H1 (cell line): ENCODE results near the gene FMN2. TPM values are rescaled to one million over a fixed set of nuclear protein-coding genes. Genes with fewer than 3 reads are reported as not detected.

Experiments used
- CTCF ChIA-PET: fragments of 300-600 bp; sonication (Branson Sonifier 250); formaldehyde crosslinking; loops from one replicate; lab custom pipeline; 2021; ENCODE audit not compliant: partially characterized antibody; lab: Charles Lee
- POLR2A ChIA-PET: fragments of 300-600 bp; sonication (Branson Sonifier 250); formaldehyde crosslinking; loops from one replicate; lab custom pipeline; 2021; ENCODE audit warnings: inconsistent platforms; ENCODE audit not compliant: partially characterized antibody; lab: Charles Lee
- DNase-seq, 2 experiments: peaks; one replicate each; pipeline versions ENCODE4 v3.0.0 to v3.0.0-alpha.2; 2010 to 2022; ENCODE audit warnings: low spot score in 2 of 2, low read depth in 1 of 2, mixed read lengths in 1 of 2
- FAIRE-seq: peaks from 2 replicates; lab custom pipeline; 2011; peaks lifted over from hg19 to GRCh38; lab: Jason Lieb, UNC
- H2AFZ ChIP-seq: 2 replicates; pipeline ENCODE4 v1.8.1; 2012; ENCODE audit warnings: low read length, inconsistent platforms
- H2AK5ac ChIP-seq: 2 replicates; pipeline ENCODE4 v1.6.1; 2013; ENCODE audit warnings: low read depth, low read length
- H2BK120ac ChIP-seq: replicated peaks from 2 replicates; pipeline ENCODE3; 2013; ENCODE audit warnings: low read depth, low read length, inconsistent platforms
- H2BK12ac ChIP-seq: 2 replicates; pipeline ENCODE4 v1.6.1; 2013; ENCODE audit warnings: low read depth, low read length
- H2BK15ac ChIP-seq: 2 replicates; pipeline ENCODE4 v1.6.1; 2013; ENCODE audit warnings: low read length
- H2BK20ac ChIP-seq: 2 replicates; pipeline ENCODE4 v1.6.1; 2013; ENCODE audit warnings: low read length
- H2BK5ac ChIP-seq: 2 replicates; pipeline ENCODE4 v1.6.1; 2013; ENCODE audit warnings: low read depth, low read length
- H3K14ac ChIP-seq: 2 replicates; pipeline ENCODE4 v1.6.1; 2013; ENCODE audit warnings: inconsistent platforms; ENCODE audit not compliant: insufficient read length
- H3K18ac ChIP-seq: 2 replicates; pipeline ENCODE4 v1.6.1; 2013; ENCODE audit warnings: low read length; ENCODE audit errors: extremely low read depth
- H3K23ac ChIP-seq: 2 replicates; pipeline ENCODE4 v1.6.1; 2013; ENCODE audit warnings: inconsistent platforms; ENCODE audit not compliant: insufficient read length
- H3K23me2 ChIP-seq: 2 replicates; pipeline ENCODE4 v1.6.1; 2013; ENCODE audit warnings: low read depth, low read length
- H3K27ac ChIP-seq: 2 replicates; pipeline ENCODE4 v1.6.1; 2011; ENCODE audit warnings: low read depth, low read length, inconsistent platforms
- H3K27me3 ChIP-seq, 4 experiments: replicated peaks in 1 of 4; 1 replicate in 1 of 4; 2 replicates in 3 of 4; pipeline versions ENCODE4 v1.6.1 to v1.8.1; 2011 to 2013; ENCODE audit warnings: low read length in 3 of 4, mild to moderate bottlenecking in 3 of 4, inconsistent platforms in 2 of 4, mixed read lengths in 2 of 4, moderate library complexity in 1 of 4; ENCODE audit not compliant: control insufficient read depth in 3 of 4, insufficient read depth in 3 of 4; ENCODE audit errors: extremely low read depth in 1 of 4
- H3K36me3 ChIP-seq, 4 experiments: 2 replicates each; pipeline versions ENCODE4 v1.6.1 to v1.8.1; 2011 to 2013; ENCODE audit warnings: mild to moderate bottlenecking in 4 of 4, low read length in 3 of 4, moderate library complexity in 2 of 4, control low read depth in 1 of 4, inconsistent platforms in 1 of 4; ENCODE audit not compliant: insufficient read depth in 4 of 4, control insufficient read depth in 2 of 4
- H3K4ac ChIP-seq: replicated peaks from 2 replicates; pipeline ENCODE3; 2013; ENCODE audit warnings: low read length, low read depth, mixed read lengths, inconsistent platforms; ENCODE audit not compliant: insufficient read length
- H3K4me1 ChIP-seq, 4 experiments: replicated peaks in 1 of 4; 1 replicate in 1 of 4; 2 replicates in 3 of 4; pipeline versions ENCODE4 v1.6.1 to v1.8.1; 2011 to 2013; ENCODE audit warnings: low read length in 3 of 4, inconsistent platforms in 2 of 4, mixed read lengths in 1 of 4; ENCODE audit not compliant: insufficient read depth in 4 of 4, control insufficient read depth in 3 of 4
- H3K4me2 ChIP-seq, 2 experiments: 2 replicates each; pipeline versions ENCODE4 v1.6.1 to v1.8.1; 2011 to 2013; ENCODE audit warnings: low read depth in 2 of 2, low read length in 2 of 2, control low read depth in 1 of 2, inconsistent platforms in 1 of 2, mild to moderate bottlenecking in 1 of 2; ENCODE audit not compliant: insufficient read depth in 1 of 2
- H3K4me3 ChIP-seq, 4 experiments: fragments of 200-600, 300-600 bp in 1 of 4; sonication (generic), shearing (Covaris generic), sonication (Bioruptor Twin) in 1 of 4; 2 replicates each; pipeline versions ENCODE4 v1.5.1 to v1.8.1; 2011 to 2016; ENCODE audit warnings: low read length in 4 of 4, low read depth in 3 of 4, control low read depth in 2 of 4, inconsistent platforms in 2 of 4, mild to moderate bottlenecking in 2 of 4, mixed read lengths in 1 of 4, moderate library complexity in 1 of 4; ENCODE audit not compliant: insufficient read depth in 2 of 4; ENCODE audit errors: extremely low read depth in 1 of 4
- H3K56ac ChIP-seq: replicated peaks from 2 replicates; pipeline ENCODE3; 2013; ENCODE audit warnings: low read depth, mild to moderate bottlenecking, mixed read lengths, low read length, inconsistent platforms; ENCODE audit not compliant: insufficient read length
- H3K79me1 ChIP-seq: 2 replicates; pipeline ENCODE4 v1.6.1; 2013; ENCODE audit warnings: low read depth, low read length, control low read depth
- H3K79me2 ChIP-seq, 2 experiments: 2 replicates each; pipeline versions ENCODE4 v1.6.1 to v1.8.1; 2012 to 2013; ENCODE audit warnings: low read length in 2 of 2, mild to moderate bottlenecking in 2 of 2, inconsistent platforms in 1 of 2; ENCODE audit not compliant: insufficient read depth in 2 of 2, control insufficient read depth in 1 of 2
- H3K9ac ChIP-seq, 4 experiments: replicated peaks in 1 of 4; 1 replicate in 1 of 4; 2 replicates in 3 of 4; pipeline versions ENCODE4 v1.6.1 to v1.8.1; 2011 to 2013; ENCODE audit warnings: low read depth in 3 of 4, low read length in 3 of 4, control low read depth in 2 of 4, mild to moderate bottlenecking in 2 of 4, moderate library complexity in 2 of 4, inconsistent platforms in 1 of 4; ENCODE audit errors: extremely low read depth in 1 of 4
- H3K9me3 ChIP-seq, 2 experiments: 2 replicates each; pipeline versions ENCODE4 v1.6.1 to v1.8.1; 2012 to 2013; ENCODE audit warnings: mild to moderate bottlenecking in 2 of 2, moderate library complexity in 2 of 2, control low read depth in 1 of 2, inconsistent platforms in 1 of 2, low read depth in 1 of 2, low read length in 1 of 2, mixed read lengths in 1 of 2; ENCODE audit not compliant: insufficient read depth in 2 of 2
- H4K20me1 ChIP-seq, 2 experiments: replicated peaks in 1 of 2; 2 replicates each; pipeline versions ENCODE3 to v1.8.1; 2011 to 2013; ENCODE audit warnings: inconsistent platforms in 2 of 2, low read length in 2 of 2, mild to moderate bottlenecking in 1 of 2; ENCODE audit not compliant: insufficient read depth in 2 of 2, control insufficient read depth in 1 of 2
- H4K5ac ChIP-seq: 2 replicates; pipeline ENCODE4 v1.6.1; 2013; ENCODE audit warnings: low read length, low read depth, mixed read lengths, inconsistent platforms; ENCODE audit not compliant: insufficient read length
- H4K8ac ChIP-seq: 2 replicates; pipeline ENCODE4 v1.8.0; 2013; ENCODE audit warnings: mild to moderate bottlenecking, moderate library complexity, low read length, inconsistent platforms; ENCODE audit not compliant: insufficient read depth; ENCODE audit errors: extremely low read depth
- H4K91ac ChIP-seq: replicated peaks from 2 replicates; pipeline ENCODE3; 2013; ENCODE audit warnings: low read length, mixed read lengths, inconsistent platforms; ENCODE audit not compliant: insufficient read length
- CBX5 ChIP-seq: fragments of 300-800, 300-1000 bp; sonication (generic); IDR thresholded peaks from 2 replicates; pipeline ENCODE4 v1.7.1; 2016; ENCODE audit warnings: antibody characterized with exemption, low read length, low read depth
- CBX8 ChIP-seq: fragments of 300-800, 300-1000 bp; sonication (generic); IDR thresholded peaks from 2 replicates; pipeline ENCODE4 v1.7.1; 2016; ENCODE audit warnings: low read depth, low read length, borderline replicate concordance
- E2F6 ChIP-seq: IDR thresholded peaks from 2 replicates; pipeline ENCODE4 v1.6.1; 2012; ENCODE audit warnings: inconsistent platforms
- SP2 ChIP-seq: IDR thresholded peaks from 2 replicates; pipeline ENCODE4 v1.6.1; 2012; ENCODE audit warnings: mild to moderate bottlenecking, low read length, inconsistent platforms
- TAF7 ChIP-seq: optimal IDR thresholded peaks from 2 replicates; pipeline ENCODE3; 2011; ENCODE audit warnings: low read depth, mild to moderate bottlenecking, inconsistent platforms, low read length, moderate library complexity, borderline replicate concordance
- ZNF274 ChIP-seq: IDR thresholded peaks from 2 replicates; pipeline ENCODE4 v1.7.0; 2012; ENCODE audit warnings: low read length, borderline replicate concordance; ENCODE audit errors: extremely low read depth
- WGBS, 2 experiments: shearing (Covaris generic) in 1 of 2; methylation state at CpG; one replicate each; pipeline versions ENCODE4 v1.1.6 to v1.1.7; 2013 to 2015; ENCODE audit warnings: low lambda C conversion rate in 2 of 2, mixed read lengths in 2 of 2, inconsistent platforms in 1 of 2, low coverage in 1 of 2, missing lambda C conversion rate in 1 of 2; ENCODE audit not compliant: insufficient replicate concordance in 2 of 2, insufficient coverage in 1 of 2, insufficient read length in 1 of 2; ENCODE audit errors: extremely low coverage in 1 of 2, missing lambda C conversion rate in 1 of 2; 5-methylcytosine and 5-hydroxymethylcytosine counted together
- polyA plus RNA-seq, 7 experiments: library from polyadenylated mRNA; depleted of rRNA in 3 of 7; stranded (reverse) in 5 of 7; unstranded in 2 of 7; fragments of >200 nt in 5 of 7; fragments of 200-250 nt in 2 of 7; gene quantifications; 1 replicate in 5 of 7; 2 replicates in 1 of 7; 4 replicates in 1 of 7; pipeline versions ENCODE4 v1.2.1 to v1.2.3, GENCODE V29; 2011 to 2013; ENCODE audit warnings: missing spikeins in 2 of 7, mixed read lengths in 2 of 7
- total RNA-seq: library from RNA; stranded (reverse); fragmentation: NEBNext Ultra II Directional; extraction: Animal tissue kit (Norgen Biotek cat#: 25700); gene quantifications from 2 replicates; pipeline ENCODE4 v1.2.1, GENCODE V29; 2021

The FMN2 gene
- total and polyA plus RNA-seq, 2 of the 8 experiments (the other 6 are each of a cell fraction or from before 2014, with no cell fraction given) = 0.83 to 2.0 TPM

- no peak overlapping the region for H2AK5ac ChIP-seq
- H3K18ac ChIP-seq = no peak overlapping the region
- no peak overlapping the region for H2BK120ac ChIP-seq
- H2BK12ac ChIP-seq = no peak overlapping the region
- no peak overlapping the region for H3K9ac ChIP-seq
- no peak overlapping the region for H3K14ac ChIP-seq
- no peak overlapping the region for H3K56ac ChIP-seq
- POLR2A ChIA-PET = no interaction called here
- no peak overlapping the region for H3K4ac ChIP-seq
- no peak overlapping the region for H2BK5ac ChIP-seq
- H3K23ac ChIP-seq = no peak overlapping the region
- H2BK20ac ChIP-seq = no peak overlapping the region
- H3K79me2 ChIP-seq = no peaks in the 10 kb centered on the region
- no peaks in the 10 kb centered on the region for H3K23me2 ChIP-seq
- H4K5ac ChIP-seq = no peak overlapping the region
- H3K27me3 ChIP-seq = no peaks in the 10 kb centered on the region
- H3K27ac ChIP-seq = no peak overlapping the region
- CTCF ChIA-PET = interaction anchor here (0.6 kb wide), 1 partner anchor 491 kb away, joined by 3 read pairs; no protein-coding TSS in a partner anchor
- no peak overlapping the region for H4K8ac ChIP-seq
- H3K4me1 ChIP-seq = no peaks in the 10 kb centered on the region
- DNase-seq (no peak), FAIRE-seq (no peak)
- no peaks in the 10 kb centered on the region for H3K9me3 ChIP-seq
- no peak overlapping the region for H3K4me2 ChIP-seq
- H3K36me3 ChIP-seq = no peaks in the 10 kb centered on the region
- no peaks in the 10 kb centered on the region for H4K20me1 ChIP-seq
- no peak overlapping the region for H2BK15ac ChIP-seq
- no peak overlapping the region for H2AFZ ChIP-seq
- no peak overlapping the region for H3K4me3 ChIP-seq
- TF ChIP-seq SP2 (no peak), E2F6 (no peak), TAF7 (no peak), ZNF274 (no peak), CBX5 (no peak), CBX8 (no peak)
- no peaks in the 10 kb centered on the region for H3K79me1 ChIP-seq
- 98% methylated on average over 2 of the region's 2 CpGs; no CpG with 5 or more reads in 1 of the 2 experiments for WGBS, 2 experiments
- H4K91ac ChIP-seq = no peak overlapping the region
Observed at GRCh38 chr1:240516069-240516468, 424.4 kb downstream of the FMN2 start.
